ENCODE data around the gene COPB1. TPM values are rescaled to one million over a fixed set of nuclear protein-coding genes. Genes with fewer than 3 reads are reported as not detected.

Gene COPB1, protein sequence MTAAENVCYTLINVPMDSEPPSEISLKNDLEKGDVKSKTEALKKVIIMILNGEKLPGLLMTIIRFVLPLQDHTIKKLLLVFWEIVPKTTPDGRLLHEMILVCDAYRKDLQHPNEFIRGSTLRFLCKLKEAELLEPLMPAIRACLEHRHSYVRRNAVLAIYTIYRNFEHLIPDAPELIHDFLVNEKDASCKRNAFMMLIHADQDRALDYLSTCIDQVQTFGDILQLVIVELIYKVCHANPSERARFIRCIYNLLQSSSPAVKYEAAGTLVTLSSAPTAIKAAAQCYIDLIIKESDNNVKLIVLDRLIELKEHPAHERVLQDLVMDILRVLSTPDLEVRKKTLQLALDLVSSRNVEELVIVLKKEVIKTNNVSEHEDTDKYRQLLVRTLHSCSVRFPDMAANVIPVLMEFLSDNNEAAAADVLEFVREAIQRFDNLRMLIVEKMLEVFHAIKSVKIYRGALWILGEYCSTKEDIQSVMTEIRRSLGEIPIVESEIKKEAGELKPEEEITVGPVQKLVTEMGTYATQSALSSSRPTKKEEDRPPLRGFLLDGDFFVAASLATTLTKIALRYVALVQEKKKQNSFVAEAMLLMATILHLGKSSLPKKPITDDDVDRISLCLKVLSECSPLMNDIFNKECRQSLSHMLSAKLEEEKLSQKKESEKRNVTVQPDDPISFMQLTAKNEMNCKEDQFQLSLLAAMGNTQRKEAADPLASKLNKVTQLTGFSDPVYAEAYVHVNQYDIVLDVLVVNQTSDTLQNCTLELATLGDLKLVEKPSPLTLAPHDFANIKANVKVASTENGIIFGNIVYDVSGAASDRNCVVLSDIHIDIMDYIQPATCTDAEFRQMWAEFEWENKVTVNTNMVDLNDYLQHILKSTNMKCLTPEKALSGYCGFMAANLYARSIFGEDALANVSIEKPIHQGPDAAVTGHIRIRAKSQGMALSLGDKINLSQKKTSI
- 10 to 100 TPM; 77.1 to 83.8 (median 80.4) TPM for total RNA-seq
- total RNA-seq (2013), result 127 TPM

DNA sequence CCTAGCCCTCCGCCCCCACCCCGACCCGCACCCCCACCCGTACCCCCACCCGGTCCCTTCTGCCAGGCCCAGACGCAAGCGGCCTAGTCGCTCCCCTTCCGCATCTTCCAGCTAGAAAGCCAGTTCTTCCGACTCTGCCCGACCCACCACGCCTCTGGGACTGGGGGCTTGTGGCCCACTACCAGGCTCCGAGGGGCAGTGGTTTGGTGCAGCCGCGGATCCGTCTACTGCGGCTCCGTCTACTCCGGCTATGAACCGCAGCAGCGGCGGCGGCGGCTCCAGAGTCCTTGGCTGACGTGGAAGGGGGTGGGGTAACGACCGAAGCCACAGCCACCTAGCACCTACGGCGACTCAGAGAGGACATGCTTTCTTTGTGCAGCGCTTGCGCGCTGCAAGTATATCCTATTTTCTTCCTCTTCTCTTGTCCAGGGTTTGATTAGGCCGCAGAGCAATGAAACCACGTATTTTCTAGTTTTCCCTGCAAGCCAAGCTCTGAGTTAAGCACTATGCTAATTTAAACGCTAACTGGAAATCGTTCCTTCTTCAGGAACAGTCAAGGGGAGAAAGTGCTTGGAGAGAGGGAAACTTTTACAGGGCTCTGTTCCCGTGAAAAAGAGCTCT is at the start of gene COPB1:
TSS of gene COPB1 (minus strand) at position 252 of the 621 bp plus-strand sequence. CDS start 883 bp downstream, outside the sequence.
- Histone ChIP-seq H3K9me3 (ENCODE audit: control insufficient read depth, insufficient read depth, low read length) (no peaks in the 10 kb centered on the region), H3K27ac (ENCODE audit: low read length) (peak within 1 kb of the TSS; percentile 89), H3K4me3 (ENCODE audit: low read length) (peak within 1 kb of the TSS; percentile 94), H3K4me1 (ENCODE audit: control insufficient read depth, insufficient read depth, low read length) (peaks cover 4% of the 10 kb centered on the region), H3K27me3 (ENCODE audit: control insufficient read depth, insufficient read depth, low read length) (no peaks in the 10 kb centered on the region), H3K36me3 (ENCODE audit: control insufficient read depth, insufficient read depth, low read length) (peaks cover 36% of the 10 kb centered on the region)
- intact Hi-C loops (cut with micrococcal nuclease), result loop anchor here (1.0 to 5.0 kb wide), 4 partner anchors 21 to 406 kb away; partner anchors contain the start of genes CYP2R1 and PSMA1
- TF ChIP-seq, protein P1, sequence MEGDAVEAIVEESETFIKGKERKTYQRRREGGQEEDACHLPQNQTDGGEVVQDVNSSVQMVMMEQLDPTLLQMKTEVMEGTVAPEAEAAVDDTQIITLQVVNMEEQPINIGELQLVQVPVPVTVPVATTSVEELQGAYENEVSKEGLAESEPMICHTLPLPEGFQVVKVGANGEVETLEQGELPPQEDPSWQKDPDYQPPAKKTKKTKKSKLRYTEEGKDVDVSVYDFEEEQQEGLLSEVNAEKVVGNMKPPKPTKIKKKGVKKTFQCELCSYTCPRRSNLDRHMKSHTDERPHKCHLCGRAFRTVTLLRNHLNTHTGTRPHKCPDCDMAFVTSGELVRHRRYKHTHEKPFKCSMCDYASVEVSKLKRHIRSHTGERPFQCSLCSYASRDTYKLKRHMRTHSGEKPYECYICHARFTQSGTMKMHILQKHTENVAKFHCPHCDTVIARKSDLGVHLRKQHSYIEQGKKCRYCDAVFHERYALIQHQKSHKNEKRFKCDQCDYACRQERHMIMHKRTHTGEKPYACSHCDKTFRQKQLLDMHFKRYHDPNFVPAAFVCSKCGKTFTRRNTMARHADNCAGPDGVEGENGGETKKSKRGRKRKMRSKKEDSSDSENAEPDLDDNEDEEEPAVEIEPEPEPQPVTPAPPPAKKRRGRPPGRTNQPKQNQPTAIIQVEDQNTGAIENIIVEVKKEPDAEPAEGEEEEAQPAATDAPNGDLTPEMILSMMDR (IDR thresholded peaks at IDR 0.05), result no peak
- DNase-seq (peak; percentile 93 to 96), ATAC-seq (peak; percentile 91 to 98 (median 94))
- no peaks in the 10 kb centered on the region for H3K9me3 Mint-ChIP-seq
- under 1% methylated on average over 32 of the region's 37 CpGs for WGBS (ENCODE audit: insufficient coverage)
- peak within 1 kb of the TSS; percentile 96 to 97 for H3K27ac Mint-ChIP-seq
- H3K4me1 Mint-ChIP-seq, result peaks cover 36 to 46% of the 10 kb centered on the region in 2 donors
- H3K36me3 Mint-ChIP-seq, result peaks cover 13% of the 10 kb centered on the region
- H3K27me3 Mint-ChIP-seq (ENCODE audit: low read depth in 2 of 2), result no peaks in the 10 kb centered on the region
- H3K4me3 Mint-ChIP-seq, result peak within 1 kb of the TSS; percentile 98

DNA sequence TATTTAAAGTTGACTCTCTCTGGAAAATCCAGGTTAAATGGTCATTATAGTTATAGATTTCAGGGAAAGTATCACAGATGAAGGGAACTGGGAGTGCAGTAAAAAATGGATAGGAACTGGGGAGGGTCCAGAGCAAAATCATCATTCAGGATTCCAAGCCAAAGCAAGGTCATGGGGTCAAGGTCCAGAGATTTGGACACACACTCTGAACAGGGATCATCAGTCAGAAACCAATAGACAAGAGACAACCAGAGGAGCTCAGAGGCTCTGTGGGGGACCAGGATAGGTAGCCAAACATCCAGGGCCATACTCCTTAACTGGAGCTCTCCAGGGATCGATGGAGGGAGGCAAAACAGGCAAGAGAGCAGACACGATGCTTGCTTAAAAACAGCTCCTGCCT is 47.8 kb upstream of the COPB1 start:
- no peaks in the 10 kb centered on the region for H3K9me3 Mint-ChIP-seq
- no peak overlapping the region for H3K4me3 Mint-ChIP-seq
- TF ChIP-seq, protein P1 (IDR thresholded peaks at IDR 0.05), result no peak
- H3K4me3 ChIP-seq (ENCODE audit: low read length), result no peak overlapping the region
- H3K4me1 ChIP-seq (ENCODE audit: control insufficient read depth, insufficient read depth, low read length), result no peaks in the 10 kb centered on the region
- H3K36me3 Mint-ChIP-seq, result no peaks in the 10 kb centered on the region
- no peaks in the 10 kb centered on the region for H3K27me3 Mint-ChIP-seq (ENCODE audit: low read depth in 2 of 2)
- intact Hi-C loops (cut with micrococcal nuclease), result no loop called here
- 85% methylated on average over 2 of the region's 2 CpGs for WGBS (ENCODE audit: insufficient coverage)
- peaks cover 0 to 9% of the 10 kb centered on the region in 2 donors for H3K4me1 Mint-ChIP-seq
- ATAC-seq (no peak), DNase-seq (no peak)
- H3K27me3 ChIP-seq (ENCODE audit: control insufficient read depth, insufficient read depth, low read length), result no peaks in the 10 kb centered on the region
- H3K36me3 ChIP-seq (ENCODE audit: control insufficient read depth, insufficient read depth, low read length), result no peaks in the 10 kb centered on the region
- no peak overlapping the region for H3K27ac Mint-ChIP-seq
- H3K27ac ChIP-seq (ENCODE audit: low read length), result no peak overlapping the region
- H3K9me3 ChIP-seq (ENCODE audit: control insufficient read depth, insufficient read depth, low read length), result no peaks in the 10 kb centered on the region

DNA sequence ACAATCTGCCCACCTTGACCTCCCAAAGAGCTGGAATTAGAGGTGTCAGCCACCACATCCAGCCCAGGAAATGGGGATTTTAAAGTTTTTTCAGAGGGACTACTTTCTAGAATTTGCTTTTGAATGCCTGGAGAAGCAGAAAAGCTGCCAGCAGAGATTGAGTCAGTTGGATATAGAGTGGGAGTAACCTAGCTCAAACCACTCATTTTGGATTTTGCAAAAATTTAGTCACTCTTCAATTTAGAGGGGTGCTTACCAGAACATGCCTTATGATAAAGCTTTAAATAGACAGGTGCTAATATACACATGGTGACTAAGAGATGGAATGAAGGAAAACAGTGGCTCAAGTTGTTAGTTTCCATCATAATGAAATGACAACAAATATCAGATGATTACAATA is 47.1 kb upstream of the COPB1 start:
- Histone ChIP-seq H3K4me3 (ENCODE audit: low read length) (no peak overlapping the region), H3K4me1 (ENCODE audit: control insufficient read depth, insufficient read depth, low read length) (no peaks in the 10 kb centered on the region), H3K36me3 (ENCODE audit: control insufficient read depth, insufficient read depth, low read length) (no peaks in the 10 kb centered on the region), H3K9me3 (ENCODE audit: control insufficient read depth, insufficient read depth, low read length) (no peaks in the 10 kb centered on the region), H3K27ac (ENCODE audit: low read length) (no peak overlapping the region), H3K27me3 (ENCODE audit: control insufficient read depth, insufficient read depth, low read length) (no peaks in the 10 kb centered on the region)
- Mint-ChIP-seq H3K4me3 (no peak overlapping the region), H3K4me1 (peaks cover 0 to 9% of the 10 kb centered on the region in 2 donors), H3K27me3 (ENCODE audit: low read depth in 2 of 2) (no peaks in the 10 kb centered on the region), H3K36me3 (no peaks in the 10 kb centered on the region), H3K9me3 (no peaks in the 10 kb centered on the region), H3K27ac (no peak overlapping the region)
- TF ChIP-seq, protein P1 (IDR thresholded peaks at IDR 0.05), result no peak
- intact Hi-C loops (cut with micrococcal nuclease), result no loop called here
- DNase-seq (no peak), ATAC-seq (no peak)
